Neural progenitor cell (in vitro differentiated cells): Measurements from ENCODE around the gene UTP15.

Source experiments
- EZH2 ChIP-seq: fragments of 200-600 bp; sonication (generic); IDR thresholded peaks from 2 replicates; pipeline ENCODE4 v1.6.1; 2017; ENCODE audit warnings: antibody characterized with exemption, mild to moderate bottlenecking, moderate library complexity
- EZH2phosphoT487 ChIP-seq: fragments of 200-600 bp; sonication (generic); IDR thresholded peaks from 2 replicates; pipeline ENCODE4 v1.6.1; 2017; ENCODE audit warnings: antibody characterized with exemption

GRCh38 chr5:73591698-73592501, 26.4 kb downstream of the UTP15 start:
- no peak for TF ChIP-seq EZH2
- no peak for TF ChIP-seq EZH2phosphoT487
